Measurements from ENCODE around the gene PRKCE. TPM values are rescaled to one million over a fixed set of nuclear protein-coding genes. Genes with fewer than 3 reads are reported as not detected.

PRKCE gene
- total and polyA plus RNA-seq, 4 donors: 2.5 to 38.6 (median 5.8) TPM

DNA sequence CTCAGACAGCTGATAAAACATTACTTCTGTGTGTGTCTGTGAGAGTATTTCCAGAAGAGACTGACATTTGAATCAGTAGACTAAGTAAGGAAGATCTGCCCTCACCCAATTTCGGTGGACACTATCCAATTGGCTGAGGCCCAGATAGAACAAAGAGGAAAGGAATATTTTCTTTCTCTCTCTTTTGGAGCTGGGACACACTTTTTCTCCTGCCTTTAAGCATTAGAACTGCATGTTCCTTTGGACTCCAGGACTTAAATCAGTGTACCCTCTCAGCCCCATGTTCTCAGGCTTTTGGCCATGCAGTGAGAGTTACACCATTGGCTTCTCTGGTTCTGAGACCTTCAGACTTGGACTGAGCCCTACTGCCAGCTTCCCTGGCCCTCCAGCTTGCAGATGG, 37.1 kb upstream of the PRKCE start:
- H3K36me3 ChIP-seq (ENCODE audit: control insufficient read depth in 4 of 4, insufficient read depth in 3 of 4, low read depth in 1 of 4, low read length in 3 of 4): no peaks in the 10 kb centered on the region
- no peak for DNase-seq (ENCODE audit: low spot score)
- WGBS: 69% methylated on average over 1 of the region's 1 CpG
- no peaks in the 10 kb centered on the region for H3K27me3 ChIP-seq (ENCODE audit: control insufficient read depth in 4 of 4, insufficient read depth in 4 of 4, low read length in 3 of 4)
- TF ChIP-seq JUND (IDR thresholded peaks at IDR 0.05) (no peak), FOXA1 (IDR thresholded peaks at IDR 0.05) (no peak), EGR1 (IDR thresholded peaks at IDR 0.05; ENCODE audit: low read depth in 2 of 2) (no peak), ZBTB33 (IDR thresholded peaks at IDR 0.05) (no peak), GABPA (IDR thresholded peaks at IDR 0.05 in 1 of 2, conservative IDR thresholded peaks at IDR 0.05 in 1 of 2) (no peak), NR2F2 (IDR thresholded peaks at IDR 0.05) (no peak), ATF3 (IDR thresholded peaks at IDR 0.05) (no peak), RAD21 (IDR thresholded peaks at IDR 0.05) (no peak)
- TF ChIP-seq, protein P1, sequence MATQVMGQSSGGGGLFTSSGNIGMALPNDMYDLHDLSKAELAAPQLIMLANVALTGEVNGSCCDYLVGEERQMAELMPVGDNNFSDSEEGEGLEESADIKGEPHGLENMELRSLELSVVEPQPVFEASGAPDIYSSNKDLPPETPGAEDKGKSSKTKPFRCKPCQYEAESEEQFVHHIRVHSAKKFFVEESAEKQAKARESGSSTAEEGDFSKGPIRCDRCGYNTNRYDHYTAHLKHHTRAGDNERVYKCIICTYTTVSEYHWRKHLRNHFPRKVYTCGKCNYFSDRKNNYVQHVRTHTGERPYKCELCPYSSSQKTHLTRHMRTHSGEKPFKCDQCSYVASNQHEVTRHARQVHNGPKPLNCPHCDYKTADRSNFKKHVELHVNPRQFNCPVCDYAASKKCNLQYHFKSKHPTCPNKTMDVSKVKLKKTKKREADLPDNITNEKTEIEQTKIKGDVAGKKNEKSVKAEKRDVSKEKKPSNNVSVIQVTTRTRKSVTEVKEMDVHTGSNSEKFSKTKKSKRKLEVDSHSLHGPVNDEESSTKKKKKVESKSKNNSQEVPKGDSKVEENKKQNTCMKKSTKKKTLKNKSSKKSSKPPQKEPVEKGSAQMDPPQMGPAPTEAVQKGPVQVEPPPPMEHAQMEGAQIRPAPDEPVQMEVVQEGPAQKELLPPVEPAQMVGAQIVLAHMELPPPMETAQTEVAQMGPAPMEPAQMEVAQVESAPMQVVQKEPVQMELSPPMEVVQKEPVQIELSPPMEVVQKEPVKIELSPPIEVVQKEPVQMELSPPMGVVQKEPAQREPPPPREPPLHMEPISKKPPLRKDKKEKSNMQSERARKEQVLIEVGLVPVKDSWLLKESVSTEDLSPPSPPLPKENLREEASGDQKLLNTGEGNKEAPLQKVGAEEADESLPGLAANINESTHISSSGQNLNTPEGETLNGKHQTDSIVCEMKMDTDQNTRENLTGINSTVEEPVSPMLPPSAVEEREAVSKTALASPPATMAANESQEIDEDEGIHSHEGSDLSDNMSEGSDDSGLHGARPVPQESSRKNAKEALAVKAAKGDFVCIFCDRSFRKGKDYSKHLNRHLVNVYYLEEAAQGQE (IDR thresholded peaks at IDR 0.05): no peak
- TF ChIP-seq, protein P2, sequence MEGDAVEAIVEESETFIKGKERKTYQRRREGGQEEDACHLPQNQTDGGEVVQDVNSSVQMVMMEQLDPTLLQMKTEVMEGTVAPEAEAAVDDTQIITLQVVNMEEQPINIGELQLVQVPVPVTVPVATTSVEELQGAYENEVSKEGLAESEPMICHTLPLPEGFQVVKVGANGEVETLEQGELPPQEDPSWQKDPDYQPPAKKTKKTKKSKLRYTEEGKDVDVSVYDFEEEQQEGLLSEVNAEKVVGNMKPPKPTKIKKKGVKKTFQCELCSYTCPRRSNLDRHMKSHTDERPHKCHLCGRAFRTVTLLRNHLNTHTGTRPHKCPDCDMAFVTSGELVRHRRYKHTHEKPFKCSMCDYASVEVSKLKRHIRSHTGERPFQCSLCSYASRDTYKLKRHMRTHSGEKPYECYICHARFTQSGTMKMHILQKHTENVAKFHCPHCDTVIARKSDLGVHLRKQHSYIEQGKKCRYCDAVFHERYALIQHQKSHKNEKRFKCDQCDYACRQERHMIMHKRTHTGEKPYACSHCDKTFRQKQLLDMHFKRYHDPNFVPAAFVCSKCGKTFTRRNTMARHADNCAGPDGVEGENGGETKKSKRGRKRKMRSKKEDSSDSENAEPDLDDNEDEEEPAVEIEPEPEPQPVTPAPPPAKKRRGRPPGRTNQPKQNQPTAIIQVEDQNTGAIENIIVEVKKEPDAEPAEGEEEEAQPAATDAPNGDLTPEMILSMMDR (IDR thresholded peaks at IDR 0.05; ENCODE audit: low read depth, low read length, missing input control): no peak
- H3K9me3 ChIP-seq (ENCODE audit: control insufficient read depth in 4 of 4, low read length in 3 of 4): no peaks in the 10 kb centered on the region
- H3K4me1 ChIP-seq (ENCODE audit: control insufficient read depth in 4 of 4, insufficient read depth in 4 of 4, low read length in 3 of 4): peaks cover 0 to 11% (median 7%) of the 10 kb centered on the region in 4 donors
- H3K27ac ChIP-seq (ENCODE audit: low read depth in 1 of 2, low read length in 2 of 2): no peak overlapping the region
- H3K4me3 ChIP-seq (ENCODE audit: low read depth in 1 of 3, low read length in 3 of 3): no peak overlapping the region
- H3K9ac ChIP-seq (ENCODE audit: low read depth in 1 of 2, low read length in 2 of 2): no peak overlapping the region

- Histone ChIP-seq H3K9ac (ENCODE audit: low read depth in 1 of 2, low read length in 2 of 2) (no peak overlapping the region), H3K27ac (ENCODE audit: low read depth in 1 of 2, low read length in 2 of 2) (no peak overlapping the region), H3K4me3 (ENCODE audit: low read depth in 1 of 3, low read length in 3 of 3) (no peak overlapping the region), H3K36me3 (ENCODE audit: control insufficient read depth in 4 of 4, insufficient read depth in 3 of 4, low read depth in 1 of 4, low read length in 3 of 4) (no peaks in the 10 kb centered on the region), H3K27me3 (ENCODE audit: control insufficient read depth in 4 of 4, insufficient read depth in 4 of 4, low read length in 3 of 4) (no peaks in the 10 kb centered on the region), H3K4me1 (ENCODE audit: control insufficient read depth in 4 of 4, insufficient read depth in 4 of 4, low read length in 3 of 4) (peaks cover 0 to 7% (median 3%) of the 10 kb centered on the region in 4 donors), H3K9me3 (ENCODE audit: control insufficient read depth in 4 of 4, low read length in 3 of 4) (no peaks in the 10 kb centered on the region)
- 89% methylated on average over 3 of the region's 3 CpGs for WGBS
- no peak for DNase-seq (ENCODE audit: low spot score)
- TF ChIP-seq HNF4A (conservative IDR thresholded peaks at IDR 0.05): no peak
- no peak for TF ChIP-seq RXRA (IDR thresholded peaks at IDR 0.05)
- TF ChIP-seq FOXA2 (IDR thresholded peaks at IDR 0.05): no peak
- no peak for TF ChIP-seq SP1 (IDR thresholded peaks at IDR 0.05)
- TF ChIP-seq, protein P2 (IDR thresholded peaks at IDR 0.05; ENCODE audit: low read depth, low read length, missing input control): no peak
- no peak for TF ChIP-seq NR2F2 (IDR thresholded peaks at IDR 0.05)
- TF ChIP-seq FOXA1 (IDR thresholded peaks at IDR 0.05): no peak
- TF ChIP-seq, protein P1 (IDR thresholded peaks at IDR 0.05): no peak
- TF ChIP-seq GABPA (IDR thresholded peaks at IDR 0.05 in 1 of 2, conservative IDR thresholded peaks at IDR 0.05 in 1 of 2): no peak
- no peak for TF ChIP-seq ZBTB33 (IDR thresholded peaks at IDR 0.05)
- no peak for TF ChIP-seq RAD21 (IDR thresholded peaks at IDR 0.05)
- TF ChIP-seq EGR1 (IDR thresholded peaks at IDR 0.05; ENCODE audit: low read depth in 2 of 2): no peak
Measured at GRCh38 chr2:45614871-45615415, 36.5 kb upstream of the PRKCE start.

Data from liver (tissue), 9 donors.